Stimulated activated CD4-positive, alpha-beta T cell treated with anti-CD3 and anti-CD28 coated beads, Interleukin-12 subunit alpha, Interleukin-12 subunit beta, amount 100 ng/mL, for 48 hours (primary cell): Measurements from ENCODE around the gene SMOC2.

Experiments used
- DNase-seq, 3 donors: peaks; one replicate each; pipeline ENCODE4 v3.0.0-alpha.2; 2020; ENCODE audit warnings: low read depth in 2 of 3, low spot score in 1 of 3

SMOC2 gene

DNA sequence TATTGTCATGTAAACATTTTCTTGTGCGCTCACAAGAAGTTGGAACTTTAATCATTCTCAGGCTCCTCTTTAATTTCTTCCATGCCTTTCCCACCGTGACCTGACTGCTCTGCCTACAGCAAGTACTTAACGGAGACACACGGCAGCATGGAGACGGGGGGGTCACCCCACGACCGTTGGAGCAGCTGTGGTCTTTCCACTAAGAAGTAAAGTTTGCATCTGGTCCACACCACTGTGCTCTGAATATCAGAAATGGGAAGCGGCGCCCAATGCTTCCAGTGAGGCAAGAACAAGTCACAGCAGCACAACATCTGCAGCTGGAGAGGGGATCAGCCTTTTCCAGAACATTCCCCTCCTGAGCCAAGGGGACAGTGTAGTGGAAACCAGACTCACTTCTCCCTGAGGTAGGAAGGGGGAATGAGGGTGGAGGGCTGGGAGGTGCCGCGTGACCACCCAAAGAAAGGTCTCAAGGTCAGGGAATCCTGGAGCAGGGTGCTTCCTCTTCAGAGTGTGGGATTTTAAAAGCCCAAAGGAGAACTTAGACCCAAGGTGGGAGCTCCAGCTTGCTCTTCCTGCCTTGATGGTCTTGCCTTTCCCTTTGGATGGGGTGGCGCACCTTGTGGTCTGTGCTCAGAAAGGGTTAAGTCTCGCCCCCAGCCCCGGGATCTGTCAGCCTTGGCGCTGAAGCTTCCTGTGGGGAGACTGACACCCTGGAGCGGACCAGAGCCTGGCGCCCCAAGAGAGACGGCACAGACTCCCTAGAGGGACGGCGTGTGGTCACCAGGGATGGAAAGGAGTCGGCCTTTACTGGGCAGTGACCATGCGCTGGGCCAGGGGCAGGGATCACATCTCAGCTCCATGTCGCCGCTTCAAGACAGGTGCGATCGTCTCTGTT lies 25.6 kb upstream of the SMOC2 start:
- no peak for DNase-seq

DNA sequence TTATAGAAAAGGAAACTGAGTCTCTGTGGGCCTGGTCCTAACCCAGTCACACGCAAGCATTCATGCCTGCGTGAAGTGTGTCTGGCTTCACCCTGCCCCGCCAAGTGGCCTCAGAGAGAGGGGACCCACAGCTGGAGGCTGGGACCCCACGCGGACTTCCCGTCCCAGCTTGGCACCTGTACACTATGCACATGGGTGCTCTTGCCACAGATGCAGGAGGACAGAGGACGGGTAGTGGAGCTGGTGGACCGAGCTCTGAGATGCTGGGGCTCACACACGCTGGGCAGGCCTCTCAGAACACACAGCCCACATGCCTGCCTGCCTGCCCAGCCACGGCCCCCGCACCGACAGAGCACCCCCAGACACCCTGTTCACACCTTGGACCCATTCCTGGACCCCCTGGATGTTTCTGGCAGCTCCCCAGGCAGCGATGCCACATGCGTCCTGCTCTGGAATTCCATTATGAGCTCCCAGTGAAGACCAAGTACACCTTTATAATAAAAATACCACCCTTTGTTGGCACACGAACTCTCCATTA lies 24.9 kb upstream of the SMOC2 start:
- no peak for DNase-seq

DNA sequence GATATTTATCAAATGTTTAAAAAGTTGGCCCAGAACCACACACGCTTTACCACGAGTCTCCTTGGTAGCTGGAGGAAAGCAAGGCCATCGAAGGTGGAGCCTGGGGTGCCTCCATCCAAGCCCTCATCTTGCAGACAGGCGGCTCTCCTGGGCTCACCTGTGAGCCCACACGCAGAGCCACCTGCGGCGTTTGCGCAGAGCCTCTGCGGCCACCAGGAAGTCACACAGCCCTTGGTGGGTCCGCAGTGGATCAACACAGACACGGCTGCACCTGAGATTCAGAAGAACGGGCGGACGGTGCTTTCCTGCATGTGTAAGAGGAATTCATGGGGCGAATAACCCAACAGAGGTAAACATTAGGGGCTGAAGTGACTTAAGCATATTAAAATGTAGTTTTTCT lies 24.5 kb upstream of the SMOC2 start:
- no peak for DNase-seq

DNA sequence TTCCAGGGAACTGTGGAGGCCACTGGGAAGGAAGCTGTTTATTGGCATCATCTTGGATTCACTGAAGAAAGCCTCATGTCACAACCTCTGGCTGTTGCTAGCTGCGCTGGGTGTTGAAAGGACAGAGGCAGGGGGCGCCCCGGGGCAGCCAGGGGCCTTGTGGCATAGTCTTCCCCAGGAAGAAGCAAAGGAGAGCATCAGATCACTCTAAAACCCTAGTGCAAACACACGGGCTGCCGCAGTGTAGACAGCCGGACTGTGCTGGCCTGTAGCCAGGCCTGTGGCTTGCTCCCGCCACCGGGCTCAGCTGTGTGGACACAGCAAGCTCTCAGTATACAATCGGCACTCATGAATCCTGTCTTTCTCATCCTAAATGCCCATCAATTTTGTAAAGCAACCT lies 23.8 kb upstream of the SMOC2 start:
- no peak for DNase-seq

DNA sequence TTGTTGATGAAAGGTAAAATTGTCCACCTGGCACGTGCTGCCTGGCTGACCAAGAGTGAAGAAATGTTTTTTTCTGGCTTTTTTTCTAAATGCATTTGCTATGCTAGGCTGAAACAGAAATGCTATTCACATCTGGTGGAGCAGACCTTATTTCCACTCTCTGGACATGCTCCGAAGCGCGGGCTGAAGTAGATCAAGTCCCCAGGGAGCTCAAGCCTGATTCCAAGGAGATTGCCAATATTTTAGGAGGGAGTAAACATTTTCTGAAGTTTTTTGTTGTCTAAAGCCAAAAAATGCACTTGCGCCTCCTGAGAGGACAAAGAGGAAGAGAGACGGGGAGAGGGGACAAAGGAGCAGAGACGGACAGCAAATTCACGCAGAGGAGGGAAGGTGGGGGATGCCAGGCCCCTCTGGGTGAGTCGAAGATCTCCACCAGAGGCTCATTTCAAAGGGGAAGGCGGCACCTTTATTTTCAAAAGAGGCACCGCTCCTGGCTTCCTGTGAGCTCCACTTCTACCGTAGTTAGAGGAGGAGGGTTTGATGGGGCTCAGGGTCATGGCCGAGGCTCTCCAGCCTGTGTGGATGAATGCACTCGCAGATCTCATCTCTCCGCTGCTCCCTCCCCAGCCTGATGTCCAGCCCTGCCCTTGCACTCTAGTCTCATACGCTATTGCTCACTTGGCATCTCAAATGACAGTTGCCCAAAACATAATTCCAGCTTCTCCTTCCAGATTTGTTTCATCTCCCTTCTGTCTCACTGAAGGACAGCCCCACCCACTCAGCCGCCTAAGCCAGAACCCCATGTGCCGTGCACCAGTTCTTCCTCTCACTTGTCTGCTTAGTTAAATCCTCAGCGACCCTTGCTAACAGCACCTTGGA lies 23.1 kb upstream of the SMOC2 start:
- no peak for DNase-seq

DNA sequence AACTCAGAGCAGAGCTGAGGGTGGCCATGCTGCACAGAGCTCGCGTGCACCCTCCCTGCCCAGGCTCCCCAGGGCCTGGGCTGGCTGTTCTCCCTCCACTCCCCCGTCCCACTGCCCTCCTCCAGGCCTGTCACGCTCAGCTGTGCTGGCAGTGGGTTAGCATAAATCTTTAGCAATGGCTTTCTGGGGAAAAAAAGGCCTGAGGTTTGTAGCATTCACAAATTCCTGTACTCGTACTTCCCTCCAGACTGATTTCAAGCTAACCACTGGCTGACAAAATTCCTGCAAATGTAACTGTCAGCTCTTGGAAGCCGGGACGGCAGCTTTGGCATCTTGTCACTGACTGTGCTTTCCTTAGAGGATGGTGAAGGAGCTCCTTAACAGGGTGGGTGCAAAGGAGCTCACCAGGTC lies 22.3 kb upstream of the SMOC2 start:
- no peak for DNase-seq

DNA sequence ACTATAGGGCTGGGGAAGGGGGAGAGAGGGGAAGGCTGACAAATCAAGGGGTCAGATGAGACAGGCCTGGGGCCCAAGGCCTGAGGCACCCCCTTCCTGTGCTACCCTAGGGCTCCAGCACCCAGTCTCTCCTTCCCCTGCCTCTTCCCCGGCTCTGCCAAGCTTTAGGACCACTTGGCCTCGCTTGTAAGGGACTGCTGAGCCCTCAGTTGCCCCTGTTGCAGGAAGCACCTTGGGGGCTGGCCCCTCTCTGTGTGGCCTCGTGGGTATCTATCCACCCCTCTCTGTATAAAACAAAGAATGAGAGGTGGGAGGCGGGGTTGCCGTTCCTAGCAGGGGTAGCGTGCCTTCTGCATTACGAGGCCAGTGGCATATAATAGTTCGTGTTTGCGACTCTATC lies 21.4 kb upstream of the SMOC2 start:
- no peak for DNase-seq

DNA sequence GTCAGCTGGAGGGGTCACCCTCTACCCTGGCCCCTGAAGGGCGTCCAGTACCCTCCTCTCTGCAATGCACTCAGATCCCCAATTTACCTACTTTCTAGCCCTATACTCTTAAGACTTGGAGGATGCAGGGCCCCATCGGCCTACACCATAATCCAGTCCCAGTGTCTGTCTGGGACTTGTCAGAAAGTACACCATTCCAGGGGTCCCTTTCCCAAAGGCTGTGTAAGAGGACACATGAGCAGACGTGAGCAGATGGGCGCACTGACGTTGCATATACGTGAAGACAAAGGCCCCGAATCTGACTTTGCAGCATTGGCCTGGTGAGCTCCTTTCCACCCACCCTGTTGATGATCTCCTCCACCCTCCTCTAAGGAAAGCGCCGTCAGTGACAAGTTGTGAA lies 20.9 kb upstream of the SMOC2 start:
- DNase-seq = no peak

DNA sequence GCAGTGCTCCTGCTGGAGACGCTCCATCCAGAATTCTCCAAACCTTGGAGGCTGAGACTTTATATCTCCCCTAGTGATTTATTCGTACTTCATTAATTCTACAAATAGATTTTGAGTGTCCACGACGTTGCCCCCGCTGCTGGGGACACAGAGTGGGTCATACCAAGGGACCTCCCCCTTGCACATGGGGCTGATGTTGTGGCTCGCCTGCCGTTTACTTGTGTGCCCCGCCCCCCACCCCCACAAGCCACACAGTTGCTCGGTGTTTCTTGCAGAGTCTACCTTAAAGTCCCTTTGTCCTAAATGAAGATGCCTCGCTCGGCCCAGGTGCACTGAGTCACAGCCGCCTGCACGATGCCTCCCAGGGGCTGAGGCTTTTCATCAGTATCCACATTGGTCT lies 20.3 kb upstream of the SMOC2 start:
- no peak for DNase-seq

DNA sequence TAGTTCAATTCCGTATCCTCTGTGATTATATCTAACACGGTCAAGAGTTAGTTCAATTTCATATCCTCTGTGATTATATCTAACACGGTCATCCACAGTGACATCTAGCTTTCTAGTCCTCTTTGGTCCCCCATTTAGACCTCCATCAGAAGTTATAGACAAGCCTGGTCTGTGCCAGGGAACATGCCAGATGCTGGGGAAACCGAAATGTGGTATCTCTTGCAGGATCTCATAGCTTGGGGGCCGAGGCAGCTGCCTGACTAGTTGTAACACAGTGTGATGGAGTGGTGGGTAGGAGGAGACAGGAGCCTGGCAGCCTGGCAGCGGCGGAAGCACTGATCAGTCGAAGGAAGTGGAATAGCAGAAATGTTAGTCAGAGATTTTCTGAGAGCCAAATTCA lies 13.8 kb upstream of the SMOC2 start:
- DNase-seq = no peak

DNA sequence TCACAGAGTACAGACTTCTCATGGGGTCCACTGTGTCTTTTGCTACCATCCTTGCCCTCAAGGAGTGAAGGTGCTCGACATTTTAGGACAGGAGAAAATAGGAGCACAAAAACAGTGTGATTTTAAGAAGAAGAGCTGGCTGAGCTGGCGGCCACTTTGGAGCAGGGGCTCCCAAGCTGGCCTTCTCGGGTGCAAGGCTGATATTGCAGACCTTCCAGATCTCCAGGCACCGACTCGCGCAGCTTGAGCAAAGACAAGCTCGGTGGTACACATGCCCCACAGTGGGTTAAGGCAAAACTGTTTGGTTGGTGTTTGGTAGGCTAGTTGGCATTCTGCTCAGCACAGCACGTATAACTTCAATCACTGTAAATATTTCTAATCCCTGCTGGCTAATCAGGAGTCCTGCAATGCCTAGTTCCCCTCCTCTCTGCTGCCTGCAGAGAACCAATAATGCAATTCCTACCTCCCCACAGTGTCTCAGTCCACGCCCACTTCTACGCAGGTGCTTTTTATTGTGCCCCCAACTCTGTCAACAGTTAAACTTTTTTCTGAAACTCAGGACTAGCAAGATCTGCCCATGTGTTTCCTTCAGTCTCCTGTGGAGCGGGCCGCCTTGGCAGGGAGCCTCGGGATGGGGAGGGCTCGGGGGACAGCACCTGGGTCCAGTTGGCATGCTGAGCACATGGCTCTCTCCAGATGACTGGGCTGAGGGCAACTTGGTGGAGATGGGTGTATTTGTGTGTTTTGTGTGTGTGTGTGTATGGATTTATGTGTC lies 12.7 kb upstream of the SMOC2 start:
- no peak for DNase-seq

DNA sequence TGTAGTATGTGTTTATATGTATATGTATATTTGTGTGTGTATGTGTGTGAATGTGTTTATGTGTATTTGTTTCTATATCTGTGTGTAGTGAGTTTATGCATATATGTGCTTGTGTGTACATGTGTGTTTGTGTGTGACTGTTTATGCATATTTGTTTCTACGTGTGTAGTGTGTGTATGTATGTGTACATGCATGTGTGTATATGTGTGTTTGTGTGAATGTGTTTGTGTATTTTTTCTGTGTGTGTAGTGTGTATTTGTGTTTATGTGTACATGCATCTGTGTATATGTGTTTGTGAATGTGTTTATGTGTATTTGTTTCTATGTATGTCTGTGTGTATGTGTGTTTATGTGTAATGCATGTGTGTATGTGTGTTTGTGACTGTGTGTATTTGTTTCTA lies 12.1 kb upstream of the SMOC2 start:
- DNase-seq = no peak

DNA sequence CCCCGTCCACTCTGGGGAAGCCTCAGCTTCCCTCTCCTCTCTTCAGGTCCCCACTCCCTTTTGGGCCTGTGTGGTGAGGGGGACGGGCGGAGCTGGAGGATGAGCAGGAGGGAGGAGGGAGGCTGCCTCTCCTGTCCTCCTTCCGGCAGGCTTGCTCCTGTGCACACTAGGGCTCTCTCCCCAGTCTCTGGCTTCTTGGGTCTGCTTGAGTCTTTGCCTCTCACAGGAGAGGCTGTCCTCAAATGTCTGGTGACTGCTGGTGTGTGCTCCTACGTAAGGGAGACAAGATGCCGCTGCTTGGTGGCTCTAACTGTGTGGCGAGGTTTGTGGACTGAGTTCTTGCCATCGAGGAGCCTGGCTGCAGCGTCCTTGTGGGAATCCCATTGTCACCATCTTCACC lies 8.8 kb upstream of the SMOC2 start:
- DNase-seq = no peak

DNA sequence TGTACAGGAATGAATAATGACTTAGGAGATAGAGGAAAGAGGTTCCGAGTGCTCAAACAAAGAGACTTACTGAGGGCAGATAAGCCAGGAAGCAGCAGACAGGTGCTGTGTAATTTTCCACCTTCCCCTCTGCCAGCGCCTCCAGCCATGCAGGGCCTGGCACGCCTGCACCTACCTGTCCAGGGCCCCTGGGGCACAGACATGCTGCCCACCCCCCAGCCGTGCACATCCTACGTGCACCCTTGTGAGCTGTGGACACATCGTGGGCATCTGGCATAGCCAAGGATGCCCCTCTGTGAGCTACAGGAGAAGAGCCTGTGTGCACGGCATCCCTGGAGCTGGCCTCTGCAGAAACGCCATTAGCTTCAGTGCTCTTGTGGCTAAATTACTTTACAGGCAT lies 7.1 kb upstream of the SMOC2 start:
- DNase-seq = no peak

DNA sequence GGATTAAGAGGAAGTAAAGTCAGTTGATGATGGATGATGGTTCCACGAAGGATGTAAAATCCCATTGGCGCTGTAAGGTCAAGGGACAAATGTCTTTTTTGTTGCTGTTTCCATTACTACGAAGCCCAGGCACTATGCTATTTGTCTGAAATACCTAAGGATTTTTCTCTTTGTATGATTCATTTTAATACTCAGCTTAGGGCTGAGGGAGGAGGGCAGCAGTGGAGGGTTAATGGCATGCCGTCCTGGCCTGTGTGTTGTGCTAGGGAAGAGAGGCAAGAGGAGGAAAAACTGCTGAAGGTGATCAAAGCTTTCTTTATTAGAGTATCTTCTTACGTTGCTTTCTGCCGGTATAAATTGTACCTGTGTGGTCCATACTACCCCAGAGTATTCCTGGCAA lies 6.5 kb upstream of the SMOC2 start:
- no peak for DNase-seq

DNA sequence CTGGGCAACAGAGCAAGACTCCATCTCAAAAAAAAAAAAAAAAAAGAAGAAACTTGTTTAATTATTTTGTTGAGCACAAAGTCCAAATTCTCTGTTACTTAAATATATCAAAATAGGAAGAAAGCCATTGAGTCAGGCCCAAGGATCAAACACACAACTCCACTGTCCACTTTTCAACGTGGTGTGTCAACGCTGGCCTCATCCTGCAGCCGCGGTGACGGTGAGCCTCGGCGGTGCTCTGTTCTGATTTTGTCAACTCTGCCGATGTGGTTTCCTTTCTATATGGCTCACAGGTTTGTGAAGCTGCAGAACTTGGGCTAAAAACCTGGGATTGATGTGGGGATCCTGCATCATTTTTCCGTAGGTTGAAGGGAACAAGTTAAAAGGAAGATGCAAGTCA lies 3.2 kb upstream of the SMOC2 start:
- no peak for DNase-seq

DNA sequence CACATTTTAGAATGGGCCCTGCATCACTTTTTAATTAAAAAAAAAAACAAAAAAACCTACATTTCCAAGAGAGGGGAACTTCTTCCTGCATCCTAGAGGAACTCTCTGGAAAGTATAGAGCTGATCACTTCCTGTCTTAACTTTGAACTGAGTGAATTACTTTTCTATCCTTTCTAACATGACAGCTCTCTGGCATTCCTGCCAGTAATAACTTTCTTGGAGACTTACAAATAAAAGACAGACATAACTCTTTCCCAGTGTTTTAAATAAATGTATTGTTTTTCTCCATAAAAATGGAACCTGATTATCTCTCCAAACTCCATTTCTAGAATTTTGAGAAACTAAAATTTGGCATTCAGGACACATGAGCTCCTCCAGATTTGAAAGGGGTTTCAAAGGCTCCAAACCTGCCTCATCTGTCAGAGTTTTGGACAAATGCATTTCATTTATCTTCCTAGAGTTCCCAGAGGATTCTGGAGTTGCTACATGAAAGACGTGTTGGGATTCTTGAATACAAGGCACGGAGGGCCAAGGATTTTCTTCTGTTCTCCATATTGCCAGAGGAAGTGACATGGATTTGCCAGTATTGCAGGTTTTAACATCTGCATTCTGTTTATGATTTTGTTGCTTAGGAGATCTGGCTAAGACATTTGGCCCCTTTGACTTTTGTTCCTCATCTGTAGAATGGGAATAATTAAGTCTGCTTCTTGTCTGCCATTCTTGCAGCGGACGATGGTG lies 2.0 kb upstream of the SMOC2 start:
- no peak for DNase-seq

DNA sequence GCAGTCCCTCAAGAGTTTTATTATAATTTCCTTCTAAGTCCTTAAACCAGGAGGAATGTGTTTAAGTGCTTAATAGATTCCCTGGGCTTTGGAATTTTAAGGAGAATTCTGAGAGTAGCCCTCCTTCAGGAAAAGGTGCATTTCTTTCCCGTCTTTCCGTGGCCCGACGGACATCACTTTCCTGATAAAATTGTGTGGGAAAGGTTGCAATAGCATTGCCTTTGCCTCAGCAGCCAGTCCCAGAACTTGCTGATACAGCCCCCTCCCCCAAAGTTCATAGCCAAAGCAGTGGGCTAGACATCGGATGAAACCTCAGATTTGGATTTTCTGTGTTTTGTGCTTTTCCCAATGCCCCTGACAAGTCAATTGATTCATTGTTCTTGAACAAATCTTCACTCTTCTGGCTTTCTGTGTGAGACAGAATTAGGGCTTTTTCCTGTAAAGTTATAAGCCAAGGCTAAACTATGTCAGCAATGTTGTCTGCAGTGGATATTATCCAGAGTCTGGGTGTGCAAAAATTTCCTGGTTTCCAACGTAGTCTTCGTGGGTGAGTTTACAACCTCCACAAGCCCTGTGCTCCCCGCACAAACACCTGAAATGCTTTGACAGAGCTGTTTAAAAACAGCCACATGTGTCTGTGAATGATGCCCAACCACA lies 1.1 kb upstream of the SMOC2 start:
- no peak for DNase-seq

DNA sequence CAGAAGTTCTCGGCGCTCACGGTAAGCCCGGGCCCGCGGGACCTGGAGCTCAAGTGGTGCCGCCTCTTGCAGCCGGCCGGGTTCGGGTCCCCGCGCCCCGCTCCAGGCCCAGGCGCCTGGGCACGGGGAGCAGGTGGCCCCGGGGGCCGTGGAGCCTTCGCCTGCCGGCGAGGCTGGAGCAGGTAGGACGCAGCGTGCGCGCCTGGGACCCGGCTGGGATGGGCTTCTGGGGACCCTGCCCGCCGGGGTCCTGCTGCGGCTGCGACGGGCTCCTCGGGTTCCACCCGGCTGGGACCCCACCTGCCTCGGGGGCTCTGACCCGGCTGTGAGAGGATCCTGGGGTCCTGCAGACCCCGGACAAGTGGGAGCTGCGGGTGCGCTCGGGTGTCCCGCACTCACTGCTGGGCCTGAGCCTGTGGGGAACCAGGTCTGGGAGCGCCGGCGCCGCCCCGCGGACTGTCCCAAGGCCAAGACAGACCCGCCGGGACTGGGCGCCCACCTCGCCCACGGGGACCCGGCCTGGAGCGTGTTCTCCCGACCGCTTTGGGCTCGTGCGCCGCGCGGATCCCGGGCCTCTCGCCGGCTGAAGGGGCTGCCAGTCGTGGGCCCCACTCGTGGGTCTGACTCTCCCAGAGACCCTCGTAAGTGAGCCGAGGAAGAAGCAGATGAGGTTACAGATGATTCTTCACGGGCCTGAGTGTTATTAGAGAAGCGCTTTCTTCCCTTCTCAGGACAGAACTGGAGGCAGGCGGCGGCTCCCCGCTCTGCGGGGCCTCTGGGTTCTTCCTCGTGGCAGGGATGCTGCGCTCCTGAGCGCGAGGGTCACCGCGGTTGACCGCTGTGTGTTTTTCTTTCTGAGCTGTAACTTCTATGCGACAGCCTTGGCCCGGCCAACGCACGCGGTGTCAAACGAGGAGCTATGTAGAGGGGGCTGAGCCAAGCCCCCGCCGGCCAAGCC lies 729 bp downstream of the SMOC2 start:
- DNase-seq = no peak
